NCI-H446 (cell line): Measurements from ENCODE around the gene SEZ6L2.
"Not testable (repeated sequence)": the region's sequence is repeated elsewhere in the genome, so short reads cannot be mapped to it uniquely, and the experiment has no call there.

Experiments used
- DNase-seq, 2 experiments: peaks; one replicate each; lab custom pipeline; 2025; lab: John Stamatoyannopoulos, UW

Gene SEZ6L2

DNA sequence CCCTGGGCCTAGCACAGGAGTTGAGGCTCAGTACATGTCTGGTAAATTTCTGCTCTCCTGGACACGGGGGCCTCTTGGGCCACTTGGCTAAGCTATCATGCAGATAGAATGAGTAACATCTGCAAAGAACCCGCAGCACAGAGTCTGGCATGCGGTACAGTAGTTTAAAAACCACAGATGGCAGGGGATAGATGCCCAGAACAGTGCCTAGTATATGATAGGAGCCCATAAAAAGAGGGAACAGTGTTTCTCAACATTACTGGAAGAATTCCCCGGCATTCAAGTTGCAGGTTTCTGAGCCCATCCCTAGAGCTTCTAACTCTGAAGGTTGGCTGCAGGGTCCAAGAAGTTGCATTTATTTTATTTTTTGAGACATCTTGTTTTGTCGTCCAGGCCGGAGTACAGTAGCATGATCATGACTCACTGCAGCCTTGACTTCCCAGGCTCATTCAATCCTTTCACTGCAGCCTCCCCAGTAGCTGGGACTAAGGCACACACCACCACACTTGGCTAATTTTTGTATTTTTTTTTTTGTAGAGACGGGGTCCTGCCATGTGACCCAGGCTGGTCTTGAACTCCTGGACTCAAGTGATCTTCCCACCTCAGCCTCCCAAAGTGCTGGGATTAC lies 42.1 kb downstream of the SEZ6L2 start:
- peak in 1 of 2 experiments; percentile 58 for DNase-seq

DNA sequence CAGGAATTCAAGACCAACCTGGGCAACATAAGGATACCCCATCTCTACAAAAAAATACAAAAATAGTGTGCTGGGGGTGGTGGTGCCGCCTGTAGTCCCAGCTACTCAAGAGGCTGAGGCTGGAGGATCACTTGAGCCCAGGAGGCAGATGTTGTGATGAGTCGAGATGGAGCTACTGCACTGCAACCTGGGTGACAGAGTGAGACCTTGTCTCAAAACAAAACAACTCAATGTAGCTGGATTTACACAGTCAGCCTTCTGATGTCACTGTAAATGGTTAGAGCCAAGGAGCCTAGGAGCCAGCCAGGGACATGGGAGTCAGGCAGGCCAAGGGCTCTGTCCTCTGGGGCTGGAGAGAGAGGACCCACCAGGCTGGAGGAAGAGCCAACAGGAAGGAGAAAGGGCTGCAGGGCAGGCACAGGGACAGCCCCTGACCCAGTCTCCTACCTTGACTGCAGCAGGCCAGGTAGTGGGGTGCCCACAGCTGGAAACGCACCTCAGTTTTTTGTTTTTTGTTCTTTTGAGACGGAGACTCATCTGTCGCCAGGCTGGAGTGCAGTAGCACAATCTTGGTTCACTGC lies 44.7 kb downstream of the SEZ6L2 start:
- DNase-seq: no peak

DNA sequence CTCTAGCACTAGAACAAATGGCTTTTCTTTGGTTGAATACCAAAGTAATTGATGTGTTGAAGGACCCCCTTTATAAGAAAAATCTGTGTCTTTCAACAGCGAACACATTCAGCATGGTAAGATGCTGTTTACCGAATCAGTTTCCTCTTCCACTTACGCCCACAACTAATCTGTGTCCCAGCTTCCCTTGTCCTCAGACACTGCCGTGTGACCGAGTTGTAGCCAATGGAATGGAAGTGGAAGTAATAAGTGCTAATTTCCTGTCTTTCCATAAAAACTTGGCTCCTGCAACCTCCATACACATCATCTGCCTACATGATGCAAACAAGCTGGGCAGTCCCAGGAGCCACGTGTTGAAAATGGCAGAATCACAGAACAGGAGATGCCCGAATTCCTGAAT lies 46.7 kb downstream of the SEZ6L2 start:
- DNase-seq: peak in 1 of 2 experiments; percentile 13

DNA sequence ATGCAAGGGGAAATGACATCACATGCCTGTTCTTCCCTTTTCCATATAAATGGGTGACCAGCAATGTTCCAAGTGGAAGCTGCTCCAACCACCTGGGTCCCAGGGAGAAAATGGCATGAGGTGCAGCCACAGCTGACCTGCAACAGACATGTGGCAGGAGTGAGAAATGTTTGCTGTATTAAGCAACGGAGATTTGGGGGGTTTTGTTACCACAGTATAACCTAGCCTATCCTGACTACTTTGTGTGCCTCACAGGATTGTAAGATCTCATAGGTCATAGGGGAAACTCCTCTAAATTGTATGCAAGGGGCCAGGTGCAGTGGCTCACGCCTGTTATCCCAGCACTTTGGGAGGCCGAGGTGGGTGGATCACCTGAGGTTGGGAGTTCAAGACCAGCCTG lies 48.4 kb downstream of the SEZ6L2 start:
- no peak for DNase-seq

DNA sequence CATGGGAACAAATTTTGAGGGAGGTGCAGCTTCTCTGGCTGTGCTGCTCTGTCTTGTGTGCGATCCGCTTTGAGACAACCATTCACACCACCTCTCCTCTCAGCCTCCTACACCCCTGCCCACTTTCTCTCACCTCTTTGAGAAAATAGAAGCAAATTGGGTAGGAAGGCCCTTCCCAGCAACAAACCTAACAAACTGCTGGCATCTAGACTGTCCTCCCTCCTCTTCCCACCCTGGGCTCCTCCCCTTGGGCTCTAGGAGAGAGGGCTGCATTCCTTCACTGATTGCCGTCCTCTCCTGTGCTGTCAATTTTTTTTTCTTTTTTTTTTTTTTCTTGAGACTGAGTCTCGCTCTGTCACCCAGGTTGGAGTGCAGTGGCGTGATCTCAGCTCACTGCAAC lies 49.8 kb downstream of the SEZ6L2 start:
- DNase-seq: no peak

DNA sequence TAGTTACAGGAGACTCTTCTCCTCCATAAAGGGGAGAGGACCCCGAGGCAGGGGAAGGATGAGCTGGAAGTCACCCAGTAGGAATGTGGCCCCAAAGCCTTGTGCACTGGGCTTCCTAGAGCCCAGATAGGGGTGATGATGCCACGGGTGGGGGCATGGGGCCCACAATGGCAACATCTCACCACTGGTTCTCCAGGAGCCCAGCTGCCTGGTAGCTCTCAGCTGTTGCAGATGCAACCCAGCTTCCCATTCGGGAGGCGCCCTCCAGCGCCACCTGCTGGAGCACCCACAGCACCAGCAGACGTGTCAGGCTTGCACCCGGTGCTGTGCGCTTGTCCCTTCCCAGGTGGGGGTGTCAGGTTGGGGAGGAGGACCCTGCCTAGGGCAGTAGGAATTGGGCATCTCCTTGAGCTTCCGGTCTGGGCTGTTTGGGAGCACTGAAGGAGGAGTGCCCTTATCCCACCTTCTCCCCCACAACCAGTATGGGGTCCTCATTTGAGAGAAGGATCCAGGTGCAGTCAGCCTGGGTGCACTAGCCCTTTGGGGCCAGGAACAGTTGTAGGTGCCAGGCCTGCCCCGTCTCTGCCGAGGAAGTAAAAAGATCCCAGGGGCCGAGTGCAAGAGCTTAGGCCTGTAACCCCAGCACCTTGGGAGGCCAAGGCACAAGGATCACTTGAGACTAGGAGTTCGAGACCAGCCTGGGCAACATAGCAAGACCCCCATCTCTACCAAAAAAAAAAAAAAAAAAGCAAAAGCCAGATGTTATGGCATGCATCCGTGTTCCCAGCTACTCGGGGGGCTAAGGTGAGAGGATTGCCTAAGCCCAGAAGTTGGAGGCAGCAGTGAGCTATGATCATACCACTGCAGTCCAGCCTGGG lies 50.7 kb downstream of the SEZ6L2 start:
- peak; percentile 27 to 57 for DNase-seq

DNA sequence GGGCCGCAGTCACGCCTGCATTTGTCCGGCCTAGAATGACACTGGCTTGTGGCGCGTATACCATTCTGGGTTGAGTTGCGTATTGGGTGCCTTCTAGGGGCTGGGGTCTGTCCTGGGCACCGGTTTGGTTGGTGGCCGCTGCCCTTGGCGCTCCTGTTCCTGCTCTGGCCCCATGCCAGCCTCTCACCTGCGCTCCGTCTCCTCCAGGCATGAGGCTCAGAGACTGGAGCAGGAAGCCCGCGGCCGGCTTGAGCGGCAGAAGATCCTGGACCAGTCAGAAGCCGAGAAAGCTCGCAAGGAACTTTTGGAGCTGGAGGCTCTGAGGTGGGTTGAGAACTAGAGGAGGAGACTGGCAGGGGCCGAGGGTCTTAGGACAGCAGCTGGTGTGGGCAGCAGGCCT lies 53.7 kb downstream of the SEZ6L2 start:
- DNase-seq: no peak

DNA sequence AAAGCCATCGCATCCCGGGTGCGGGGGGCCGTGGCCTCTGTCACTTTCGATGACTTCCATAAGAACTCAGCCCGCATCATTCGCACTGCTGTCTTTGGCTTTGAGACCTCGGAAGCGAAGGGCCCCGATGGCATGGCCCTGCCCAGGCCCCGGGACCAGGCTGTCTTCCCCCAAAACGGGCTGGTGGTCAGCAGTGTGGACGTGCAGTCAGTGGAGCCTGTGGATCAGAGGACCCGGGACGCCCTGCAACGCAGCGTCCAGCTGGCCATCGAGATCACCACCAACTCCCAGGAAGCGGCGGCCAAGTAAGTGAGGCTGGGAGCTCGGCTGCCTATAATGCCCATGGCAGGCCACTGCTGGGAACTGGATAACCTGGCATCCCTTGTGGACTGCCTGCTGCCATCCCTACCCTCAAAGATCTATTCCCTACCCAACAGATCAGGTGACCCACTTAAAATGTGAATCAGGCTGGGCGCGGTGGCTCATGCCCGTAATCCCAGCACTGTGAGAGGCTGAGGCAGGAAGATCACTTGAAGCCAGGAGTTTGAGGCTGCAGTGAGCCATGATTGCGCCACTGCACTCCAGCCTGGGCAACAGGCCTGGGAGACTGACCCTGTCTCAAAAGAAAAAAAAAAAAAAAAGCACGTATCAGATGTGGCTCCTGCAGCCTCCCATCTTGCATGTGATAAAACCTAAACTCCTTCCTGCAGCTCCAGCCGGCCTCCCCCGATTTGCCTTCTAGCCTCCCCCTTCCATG lies 54.6 kb downstream of the SEZ6L2 start:
- DNase-seq: no peak

DNA sequence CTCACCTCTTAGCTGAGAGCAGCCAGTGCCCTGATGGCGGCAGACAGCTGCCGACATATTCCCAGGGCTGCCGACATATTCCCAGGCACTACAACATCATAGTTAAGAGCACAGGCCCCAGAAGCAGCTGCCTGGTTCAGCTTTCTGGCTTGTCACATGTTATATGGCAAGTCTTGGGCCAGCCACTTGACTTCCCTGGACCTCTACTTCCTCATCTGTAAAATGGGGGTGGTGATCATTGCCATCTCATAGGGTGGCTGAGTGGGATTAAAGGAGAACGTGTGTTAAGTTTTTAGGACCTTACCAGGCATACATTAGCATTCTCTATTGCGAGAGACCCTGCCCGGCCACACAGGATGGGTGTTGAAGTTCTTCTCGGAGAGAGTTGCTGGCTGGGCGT lies 55.4 kb downstream of the SEZ6L2 start:
- no peak for DNase-seq

DNA sequence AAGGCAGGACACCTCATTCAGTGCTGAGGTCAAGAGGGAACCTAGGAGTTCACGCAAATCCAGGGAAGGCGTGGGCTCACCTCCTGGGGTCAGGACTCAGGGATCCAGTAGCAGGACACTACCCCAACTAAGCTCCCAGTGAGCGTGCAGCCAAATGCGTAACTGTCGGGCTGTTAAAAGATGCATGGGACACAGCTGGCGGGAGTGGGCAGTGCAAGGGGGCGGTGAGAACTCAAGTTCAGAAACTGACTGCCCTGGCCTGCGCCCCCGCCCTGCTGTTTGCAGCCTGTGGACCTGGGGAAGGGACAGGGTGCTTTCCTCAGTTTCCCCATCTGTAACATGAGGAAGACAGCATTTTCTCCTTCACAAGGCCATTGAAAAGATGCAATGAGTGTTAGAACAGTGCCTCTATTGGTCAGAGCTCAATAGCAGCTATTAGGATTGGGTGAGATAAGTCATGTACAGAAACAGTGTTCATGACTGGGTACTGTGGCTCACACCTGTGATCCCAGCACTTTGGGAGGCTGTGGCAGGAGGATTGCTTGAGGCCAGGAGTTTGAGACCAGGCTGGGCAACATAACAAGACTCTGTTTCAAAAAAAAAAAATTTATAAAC lies 56.5 kb downstream of the SEZ6L2 start:
- no peak for DNase-seq

DNA sequence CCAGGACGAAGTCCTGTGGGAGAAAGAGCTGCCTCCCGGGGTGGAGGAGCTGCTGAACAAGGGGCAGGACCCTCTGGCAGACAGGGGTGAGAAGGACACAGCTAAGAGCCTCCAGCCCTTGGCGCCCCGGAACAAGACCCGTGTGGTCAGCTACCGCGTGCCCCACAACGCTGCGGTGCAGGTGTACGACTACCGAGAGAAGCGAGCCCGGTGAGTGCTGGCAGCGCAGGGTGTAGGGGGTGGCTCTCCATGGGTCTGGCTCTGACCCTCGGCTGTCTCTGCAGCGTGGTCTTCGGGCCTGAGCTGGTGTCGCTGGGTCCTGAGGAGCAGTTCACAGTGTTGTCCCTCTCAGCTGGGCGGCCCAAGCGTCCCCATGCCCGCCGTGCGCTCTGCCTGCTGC lies 57.7 kb downstream of the SEZ6L2 start:
- DNase-seq: no peak

DNA sequence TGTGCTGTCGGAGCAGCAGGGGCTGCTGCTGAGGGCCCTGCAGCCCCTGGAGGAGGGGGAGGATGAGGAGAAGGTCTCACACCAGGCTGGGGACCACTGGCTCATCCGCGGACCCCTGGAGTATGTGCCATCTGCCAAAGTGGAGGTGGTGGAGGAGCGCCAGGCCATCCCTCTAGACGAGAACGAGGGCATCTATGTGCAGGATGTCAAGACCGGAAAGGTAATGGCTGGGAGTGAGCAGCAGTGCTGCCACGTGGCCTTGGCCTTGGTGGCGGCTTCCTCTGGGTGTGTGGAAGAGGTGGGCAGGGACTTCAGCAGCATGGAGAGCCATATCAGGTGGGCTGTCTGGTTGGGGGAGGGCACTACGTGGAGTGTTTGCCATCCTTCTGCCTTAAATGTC lies 59.1 kb downstream of the SEZ6L2 start:
- no peak for DNase-seq

DNA sequence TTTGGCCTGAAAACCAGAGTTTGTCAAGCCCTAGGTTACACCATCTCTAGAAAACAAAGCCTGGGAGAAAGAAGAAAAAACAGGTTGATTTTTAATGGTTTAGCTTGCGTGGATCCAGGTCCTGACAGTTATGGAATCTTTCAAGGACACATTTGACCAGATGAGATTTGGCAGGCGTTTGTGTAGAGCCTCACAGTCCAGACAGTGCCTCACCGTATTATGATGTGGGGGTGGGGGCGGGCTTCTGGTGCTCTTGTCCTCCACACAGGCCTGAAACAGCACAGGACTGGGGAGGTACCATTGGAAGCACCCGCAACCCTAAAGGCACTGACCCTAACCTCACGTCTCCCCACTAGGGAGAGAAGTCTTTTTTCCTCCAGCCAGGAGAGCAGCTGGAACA lies 59.5 kb downstream of the SEZ6L2 start:
- DNase-seq: no peak

DNA sequence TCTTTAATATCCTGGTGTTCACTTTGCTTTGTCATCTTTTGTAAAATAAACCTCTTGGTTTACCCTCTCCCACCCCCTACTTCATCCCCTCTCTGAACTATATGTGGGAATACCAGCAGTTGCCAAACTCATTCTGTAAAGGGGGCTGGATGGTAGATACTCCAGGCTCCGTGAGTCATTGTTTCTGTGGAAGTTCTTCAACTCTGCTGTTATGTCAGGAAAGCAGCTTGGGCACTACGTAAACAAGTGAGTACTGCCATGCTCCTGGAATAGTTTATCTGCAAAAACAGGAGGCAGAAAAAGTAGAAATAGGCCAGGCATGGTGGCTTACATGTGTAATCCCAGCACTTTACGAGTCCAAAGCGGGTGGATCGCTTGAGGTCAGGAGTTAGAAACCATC lies 61.5 kb downstream of the SEZ6L2 start:
- no peak for DNase-seq

DNA sequence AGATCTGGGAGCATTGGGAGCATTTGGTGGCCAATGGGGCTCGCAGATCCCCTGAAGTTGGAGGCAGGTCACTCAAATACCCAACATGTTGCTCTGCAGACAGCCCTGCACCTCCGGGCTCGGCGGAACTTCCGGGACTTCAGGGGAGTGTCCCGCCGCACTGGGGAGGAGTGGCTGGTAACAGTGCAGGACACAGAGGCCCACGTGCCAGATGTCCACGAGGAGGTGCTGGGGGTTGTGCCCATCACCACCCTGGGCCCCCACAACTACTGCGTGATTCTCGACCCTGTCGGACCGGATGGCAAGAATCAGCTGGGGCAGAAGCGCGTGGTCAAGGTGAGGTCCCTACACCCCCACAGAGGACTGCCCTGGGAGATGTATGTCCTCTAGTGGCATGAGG lies 62.7 kb downstream of the SEZ6L2 start:
- DNase-seq: no peak

DNA sequence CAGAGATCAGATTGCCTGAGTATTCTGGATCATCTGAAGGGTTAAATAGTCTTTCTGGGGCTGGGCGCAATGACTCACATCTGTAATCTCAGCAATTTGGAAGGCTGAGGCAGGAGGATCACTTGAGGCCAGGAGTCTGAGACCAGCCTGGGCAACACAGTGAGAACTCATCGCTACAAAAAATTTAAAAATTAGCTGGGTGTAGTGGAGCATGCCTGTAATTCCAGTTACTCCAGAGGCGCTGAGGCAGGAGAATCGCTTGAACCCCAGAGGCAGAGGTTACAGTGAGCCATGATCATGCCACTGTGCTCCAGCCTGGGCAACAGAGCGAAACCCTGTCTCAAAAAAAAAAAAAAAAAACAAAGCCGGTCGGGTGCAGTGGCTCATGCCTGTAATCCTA lies 63.4 kb downstream of the SEZ6L2 start:
- DNase-seq: no peak

DNA sequence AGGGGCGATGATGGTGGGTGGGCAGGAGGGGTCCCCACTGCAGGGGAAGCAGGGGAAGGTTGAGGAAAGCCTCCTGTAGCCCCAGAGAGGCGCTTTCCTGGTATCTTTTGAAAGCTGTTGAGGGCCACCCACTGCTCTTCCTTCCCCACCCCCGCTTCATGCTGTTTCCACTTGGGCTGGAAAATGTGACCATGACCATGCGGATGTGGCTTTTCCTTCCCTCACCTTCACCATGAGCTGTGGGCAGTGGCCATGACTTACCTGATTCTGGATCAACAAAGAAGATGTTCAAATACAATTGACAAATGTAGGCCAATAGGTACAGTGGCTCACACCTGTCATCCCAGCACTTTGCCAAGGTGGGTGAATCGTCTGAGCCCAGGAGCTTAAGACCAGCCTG lies 65.3 kb downstream of the SEZ6L2 start:
- DNase-seq: no peak

DNA sequence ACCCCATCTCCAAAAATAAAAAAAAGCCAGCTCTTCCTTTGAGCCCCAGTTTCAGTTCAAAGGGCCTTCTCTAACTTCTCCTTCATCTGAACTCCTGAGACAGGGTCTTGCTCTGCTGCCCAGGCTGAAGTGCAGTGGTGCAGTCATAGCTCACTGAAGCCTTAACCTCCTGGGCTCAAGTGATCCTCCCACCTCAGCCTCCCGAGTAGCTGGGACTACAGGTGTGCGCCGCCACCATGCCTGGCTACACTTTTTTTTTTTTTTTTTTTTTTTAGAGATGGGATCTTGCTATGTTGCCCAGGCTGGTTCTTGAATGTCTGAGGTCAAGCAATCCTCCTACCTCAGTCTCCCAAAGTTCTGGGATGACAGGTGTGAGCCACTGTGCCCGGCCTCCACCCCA lies 66.1 kb downstream of the SEZ6L2 start:
- not testable (repeated sequence) for DNase-seq

DNA sequence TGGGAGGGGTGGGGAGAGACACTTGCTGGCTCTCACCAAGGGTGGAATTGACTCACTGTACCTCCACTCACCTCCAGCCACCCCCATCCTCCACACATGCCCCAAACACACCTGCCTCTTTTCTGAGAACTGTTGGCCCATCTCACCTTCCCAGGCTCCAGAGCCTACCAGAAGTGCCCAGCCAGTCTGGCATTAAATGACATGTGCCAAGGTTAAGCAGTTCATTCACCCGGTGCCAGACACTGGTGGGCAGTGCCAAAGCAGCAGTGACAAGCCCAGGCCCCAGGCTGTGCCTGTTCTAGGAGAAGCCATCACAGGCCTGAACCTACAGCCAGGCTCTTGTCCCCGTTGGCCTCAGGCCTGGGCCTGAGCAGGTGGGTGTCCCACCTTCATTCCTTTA lies 67.9 kb downstream of the SEZ6L2 start:
- DNase-seq: no peak

DNA sequence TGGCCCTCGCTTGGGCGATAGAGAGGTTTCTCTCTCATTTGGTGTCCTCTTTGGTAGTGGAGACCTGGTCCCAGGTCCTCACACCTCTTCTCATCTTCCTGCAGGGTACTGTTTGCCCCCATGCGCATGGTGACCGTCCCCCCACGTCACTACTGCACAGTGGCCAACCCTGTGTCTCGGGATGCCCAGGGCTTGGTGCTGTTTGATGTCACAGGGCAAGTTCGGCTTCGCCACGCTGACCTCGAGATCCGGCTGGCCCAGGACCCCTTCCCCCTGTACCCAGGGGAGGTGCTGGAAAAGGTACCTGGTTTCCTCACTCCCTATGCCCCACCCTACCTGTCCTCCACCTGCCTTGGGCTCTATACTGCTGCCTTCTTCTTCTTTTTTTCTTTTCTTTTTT lies 68.6 kb downstream of the SEZ6L2 start:
- no peak for DNase-seq

DNA sequence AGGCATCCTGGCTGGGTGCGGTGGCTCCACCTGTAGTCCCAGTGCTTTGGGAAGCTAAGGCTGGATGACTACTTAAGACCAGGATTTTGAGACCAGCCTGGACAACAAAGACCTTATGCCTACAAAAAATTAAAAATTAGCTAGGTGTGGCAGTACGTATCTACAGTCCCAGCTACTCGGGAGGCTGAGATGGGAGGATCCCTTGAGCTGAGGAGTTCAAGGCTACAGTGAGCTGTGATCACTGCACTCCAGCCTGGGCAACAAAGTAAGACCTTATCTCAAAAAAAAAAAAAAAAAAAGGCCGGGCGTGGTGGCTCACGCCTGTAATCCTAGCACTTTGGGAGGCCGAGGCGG lies 73.0 kb downstream of the SEZ6L2 start:
- no peak for DNase-seq
